A673 (cell line): ENCODE results near the gene GALNT9. TPM values are rescaled to one million over a fixed set of nuclear protein-coding genes. Genes with fewer than 3 reads are reported as not detected.

ENCODE experiments used
- BruUV-seq: library from RNA; stranded (reverse); fragments of 400-500 nt; replicated peaks from 2 replicates; lab custom pipeline; 2021; lab: Mats Ljungman, UMichigan
- CTCF ChIA-PET: fragments of 300-600 bp; sonication (Branson Sonifier 250); formaldehyde crosslinking; loops from one replicate; lab custom pipeline; 2022; ENCODE audit warnings: antibody characterized with exemption; lab: Charles Lee
- POLR2A ChIA-PET: fragments of 300-600 bp; sonication (Branson Sonifier 250); formaldehyde crosslinking; loops from one replicate; lab custom pipeline; 2022; ENCODE audit warnings: antibody characterized with exemption; ENCODE audit not compliant: low non-redundant PET; lab: Charles Lee
- DNase-seq: peaks from one replicate; pipeline ENCODE4 v3.0.0-alpha.2; 2015; ENCODE audit warnings: low spot score
- H3K27ac ChIP-seq: fragments of 200-600 bp; sonication (generic); 2 replicates; pipeline ENCODE4 v1.5.1; 2016; ENCODE audit warnings: mixed run types, low read depth, mild to moderate bottlenecking, mixed read lengths, antibody characterized with exemption, low read length; ENCODE audit not compliant: poor library complexity, severe bottlenecking
- H3K27me3 ChIP-seq: fragments of 200-600 bp; sonication (generic); replicated peaks from 2 replicates; pipeline ENCODE4 v1.6.1; 2017; ENCODE audit warnings: mixed run types, low read depth, mild to moderate bottlenecking, mixed read lengths, antibody characterized with exemption, low read length; ENCODE audit not compliant: insufficient read depth, poor library complexity
- H3K36me3 ChIP-seq: fragments of 200-600 bp; sonication (generic); 2 replicates; pipeline ENCODE4 v1.6.1; 2016; ENCODE audit warnings: mixed run types, mild to moderate bottlenecking, mixed read lengths, antibody characterized with exemption, low read length; ENCODE audit not compliant: insufficient read depth, poor library complexity, severe bottlenecking
- H3K4me1 ChIP-seq: fragments of 200-600 bp; sonication (generic); 2 replicates; pipeline ENCODE4 v1.6.1; 2017; ENCODE audit warnings: mixed run types, mild to moderate bottlenecking, mixed read lengths, antibody characterized with exemption, low read length; ENCODE audit not compliant: insufficient read depth, poor library complexity, severe bottlenecking
- H3K4me3 ChIP-seq: fragments of 200-600 bp; sonication (generic); 2 replicates; pipeline ENCODE4 v1.5.1; 2016; ENCODE audit warnings: low read depth, mixed run types, mild to moderate bottlenecking, mixed read lengths, low read length; ENCODE audit not compliant: poor library complexity, severe bottlenecking
- H3K9me3 ChIP-seq: fragments of 200-600 bp; sonication (generic); 2 replicates; pipeline ENCODE4 v1.6.1; 2016; ENCODE audit warnings: mixed run types, low read depth, mild to moderate bottlenecking, mixed read lengths, antibody characterized with exemption, low read length; ENCODE audit not compliant: poor library complexity, severe bottlenecking
- EZH2 ChIP-seq: fragments of 200-600 bp; sonication (generic); IDR thresholded peaks from 2 replicates; pipeline ENCODE4 v1.6.1; 2017; ENCODE audit warnings: borderline replicate concordance, low read depth, mild to moderate bottlenecking, mixed read lengths, antibody characterized with exemption, low read length; ENCODE audit not compliant: poor library complexity, severe bottlenecking
- intact Hi-C: fragments of 100-400 bp; cut with micrococcal nuclease; formaldehyde crosslinking; loops from one replicate; pipeline ENCODE4 v1.10.0; 2022; ENCODE audit not compliant: unreplicated experiment
- total RNA-seq: library from RNA; stranded (reverse); gene quantifications from 2 replicates; pipeline ENCODE4 v1.2.3, GENCODE V29; 2021
- TF ChIP-seq, protein P1 (sequence below): fragments of 300-800, 200-600 bp; sonication (generic); conservative IDR thresholded peaks from 2 replicates; pipeline ENCODE4 v1.5.1; 2017; ENCODE audit warnings: low read depth, mild to moderate bottlenecking, antibody characterized with exemption, low read length, moderate library complexity, mixed read lengths

GALNT9 gene
- total RNA-seq, 1 experiment from 2014 or later = 7.4 TPM

DNA sequence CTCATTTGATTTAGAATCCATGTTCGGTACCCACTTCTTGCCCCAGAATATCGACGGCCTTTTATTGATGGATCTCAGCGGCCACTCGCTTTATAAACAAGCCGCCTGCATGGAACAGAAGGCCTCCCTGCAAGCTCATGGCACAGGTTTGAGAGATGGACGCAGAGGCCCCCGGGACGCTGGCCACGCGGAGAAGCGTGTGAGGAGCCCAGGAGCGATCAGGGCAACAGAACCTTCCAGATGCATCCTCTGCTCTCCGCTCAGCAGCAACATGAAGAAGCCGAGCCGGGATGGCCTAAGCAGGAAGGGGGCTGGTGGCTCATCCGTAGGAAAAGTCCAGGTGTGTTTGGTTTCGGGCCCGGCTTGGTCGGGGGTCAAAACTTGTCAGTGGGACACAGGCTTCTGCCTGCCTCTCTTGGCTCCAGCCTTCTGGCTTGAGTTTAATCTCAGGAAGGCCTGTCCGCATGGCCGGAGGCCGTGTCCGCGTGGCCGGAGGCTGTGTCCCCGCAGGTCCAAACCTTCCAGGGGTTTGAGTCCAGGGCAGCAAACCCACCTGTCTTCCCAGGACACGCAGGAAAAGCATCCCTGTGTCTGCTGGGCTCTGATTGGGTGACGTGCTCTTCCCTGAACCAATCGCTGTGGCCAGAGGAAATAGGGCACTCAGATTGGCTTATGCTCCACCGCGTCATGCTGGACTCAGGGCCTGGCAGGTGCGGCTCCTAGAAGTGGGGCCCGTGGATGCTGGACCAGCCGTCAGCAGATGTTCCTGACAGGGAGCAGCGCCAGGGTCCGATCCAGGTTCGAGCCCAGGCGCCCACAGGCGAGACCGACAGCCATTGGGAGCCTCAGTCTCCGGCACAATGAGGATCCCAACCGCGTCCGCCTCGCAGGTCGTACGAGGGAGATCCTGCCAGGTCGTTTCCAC, 65.0 kb downstream of the GALNT9 start:
- no peak for DNase-seq
- no TSS peak for BruUV-seq
- intact Hi-C loops = no loop called here
- H3K9me3 ChIP-seq = no peaks in the 10 kb centered on the region
- no peak overlapping the region for H3K4me3 ChIP-seq
- ChIA-PET POLR2A (no interaction called here), CTCF (no interaction called here)
- TF ChIP-seq, protein P1, sequence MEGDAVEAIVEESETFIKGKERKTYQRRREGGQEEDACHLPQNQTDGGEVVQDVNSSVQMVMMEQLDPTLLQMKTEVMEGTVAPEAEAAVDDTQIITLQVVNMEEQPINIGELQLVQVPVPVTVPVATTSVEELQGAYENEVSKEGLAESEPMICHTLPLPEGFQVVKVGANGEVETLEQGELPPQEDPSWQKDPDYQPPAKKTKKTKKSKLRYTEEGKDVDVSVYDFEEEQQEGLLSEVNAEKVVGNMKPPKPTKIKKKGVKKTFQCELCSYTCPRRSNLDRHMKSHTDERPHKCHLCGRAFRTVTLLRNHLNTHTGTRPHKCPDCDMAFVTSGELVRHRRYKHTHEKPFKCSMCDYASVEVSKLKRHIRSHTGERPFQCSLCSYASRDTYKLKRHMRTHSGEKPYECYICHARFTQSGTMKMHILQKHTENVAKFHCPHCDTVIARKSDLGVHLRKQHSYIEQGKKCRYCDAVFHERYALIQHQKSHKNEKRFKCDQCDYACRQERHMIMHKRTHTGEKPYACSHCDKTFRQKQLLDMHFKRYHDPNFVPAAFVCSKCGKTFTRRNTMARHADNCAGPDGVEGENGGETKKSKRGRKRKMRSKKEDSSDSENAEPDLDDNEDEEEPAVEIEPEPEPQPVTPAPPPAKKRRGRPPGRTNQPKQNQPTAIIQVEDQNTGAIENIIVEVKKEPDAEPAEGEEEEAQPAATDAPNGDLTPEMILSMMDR = no peak
- TF ChIP-seq EZH2 = no peak
- peaks cover 7% of the 10 kb centered on the region for H3K4me1 ChIP-seq
- no peak overlapping the region for H3K27ac ChIP-seq
- H3K27me3 ChIP-seq = no peaks in the 10 kb centered on the region
- H3K36me3 ChIP-seq = no peaks in the 10 kb centered on the region

DNA sequence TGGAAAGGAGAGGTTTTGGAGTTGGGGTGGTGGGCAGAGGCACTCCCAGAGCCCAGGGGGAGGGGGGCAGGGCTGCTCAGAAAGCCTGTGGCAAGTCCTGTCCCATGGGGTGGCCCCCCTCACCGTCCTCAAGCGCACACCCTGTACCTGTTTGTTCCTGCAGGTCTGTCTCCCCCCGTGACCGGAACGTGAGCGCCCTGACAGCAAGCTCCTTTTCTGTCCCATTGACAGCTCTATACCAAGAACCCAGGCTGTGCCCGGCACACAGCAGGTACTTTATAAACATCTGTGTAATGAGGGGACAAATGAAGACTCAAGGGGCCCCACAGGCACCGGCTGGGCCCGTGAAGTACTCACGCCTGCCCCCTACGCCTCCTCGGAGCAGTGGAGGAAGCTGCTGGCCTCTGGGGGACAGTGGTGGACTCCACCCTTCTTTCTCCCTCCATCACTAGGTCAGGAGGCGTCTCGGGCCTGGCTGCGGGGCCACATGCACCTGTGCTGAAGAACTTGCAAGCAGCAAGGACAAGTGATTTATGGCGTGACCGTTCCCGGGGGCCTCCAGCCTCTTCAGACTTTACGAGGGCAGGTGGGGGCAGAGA, 65.8 kb downstream of the GALNT9 start:
- BruUV-seq = no TSS peak
- H3K9me3 ChIP-seq = no peaks in the 10 kb centered on the region
- peaks cover 14% of the 10 kb centered on the region for H3K4me1 ChIP-seq
- no peak overlapping the region for H3K4me3 ChIP-seq
- intact Hi-C loops = no loop called here
- no peaks in the 10 kb centered on the region for H3K27me3 ChIP-seq
- no peak for DNase-seq
- no peaks in the 10 kb centered on the region for H3K36me3 ChIP-seq
- no peak overlapping the region for H3K27ac ChIP-seq
- POLR2A ChIA-PET = no interaction called here
- CTCF ChIA-PET = no interaction called here
- TF ChIP-seq EZH2 = no peak
- TF ChIP-seq, protein P1 = no peak

DNA sequence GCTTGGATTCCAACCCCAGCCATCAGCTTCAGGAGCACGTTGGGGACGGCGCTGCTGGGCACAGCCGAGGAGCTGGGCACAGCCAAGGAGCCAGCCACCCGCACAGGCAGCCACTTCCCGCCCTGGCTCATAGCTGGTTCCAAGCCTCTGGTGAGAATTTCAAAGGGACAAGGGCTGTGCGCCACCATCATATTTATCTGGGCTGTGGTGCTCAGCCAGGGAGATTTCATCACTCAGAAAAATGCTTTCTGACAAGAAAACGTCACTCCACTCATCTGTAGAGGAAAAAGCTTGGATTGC, 66.4 kb downstream of the GALNT9 start:
- no peaks in the 10 kb centered on the region for H3K27me3 ChIP-seq
- TF ChIP-seq EZH2 = no peak
- TF ChIP-seq, protein P1 = no peak
- intact Hi-C loops = no loop called here

More for the DNA sequence above, 66.4 kb downstream of the GALNT9 start:
- no peaks in the 10 kb centered on the region for H3K36me3 ChIP-seq
- ChIA-PET POLR2A (no interaction called here), CTCF (no interaction called here)
- H3K9me3 ChIP-seq = no peaks in the 10 kb centered on the region
- no peak overlapping the region for H3K4me3 ChIP-seq
- DNase-seq = no peak
- H3K4me1 ChIP-seq = peaks cover 14% of the 10 kb centered on the region
- BruUV-seq = no TSS peak
- no peak overlapping the region for H3K27ac ChIP-seq
